ENCODE results near the gene FAM131B. TPM values are rescaled to one million over a fixed set of nuclear protein-coding genes. Genes with fewer than 3 reads are reported as not detected.
A peak's percentile ranks its signal among the peaks of the same experiment; 100 is the strongest.

FAM131B gene
- total RNA-seq, 1 donor from 2014 or later = 17.0 TPM

DNA sequence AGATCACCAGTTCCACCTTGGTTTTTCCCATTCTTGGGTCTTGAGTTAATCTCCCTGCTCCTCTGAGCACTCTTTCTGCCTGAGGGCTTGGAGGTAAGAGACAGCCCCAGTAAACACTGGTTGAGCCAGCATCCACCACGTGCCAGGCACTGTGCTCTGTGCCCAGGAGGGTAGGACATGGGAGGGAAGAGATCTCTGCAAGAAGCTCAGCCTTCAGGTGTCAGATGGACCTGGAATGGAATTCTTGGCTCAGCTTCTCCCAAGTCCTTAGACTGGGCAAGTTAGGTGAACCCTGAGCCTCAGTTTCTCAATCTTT is 21.1 kb upstream of the FAM131B start:
- Mint-ChIP-seq H3K27me3 (ENCODE audit: unreplicated experiment) (no peaks in the 10 kb centered on the region), H3K4me3 (ENCODE audit: unreplicated experiment) (no peak overlapping the region), H3K36me3 (ENCODE audit: unreplicated experiment) (peaks cover 11% of the 10 kb centered on the region), H3K9me3 (ENCODE audit: unreplicated experiment) (no peaks in the 10 kb centered on the region), H3K4me1 (ENCODE audit: unreplicated experiment) (peaks cover 20% of the 10 kb centered on the region), H3K27ac (ENCODE audit: unreplicated experiment) (no peak overlapping the region)
- TF ChIP-seq, protein P1, sequence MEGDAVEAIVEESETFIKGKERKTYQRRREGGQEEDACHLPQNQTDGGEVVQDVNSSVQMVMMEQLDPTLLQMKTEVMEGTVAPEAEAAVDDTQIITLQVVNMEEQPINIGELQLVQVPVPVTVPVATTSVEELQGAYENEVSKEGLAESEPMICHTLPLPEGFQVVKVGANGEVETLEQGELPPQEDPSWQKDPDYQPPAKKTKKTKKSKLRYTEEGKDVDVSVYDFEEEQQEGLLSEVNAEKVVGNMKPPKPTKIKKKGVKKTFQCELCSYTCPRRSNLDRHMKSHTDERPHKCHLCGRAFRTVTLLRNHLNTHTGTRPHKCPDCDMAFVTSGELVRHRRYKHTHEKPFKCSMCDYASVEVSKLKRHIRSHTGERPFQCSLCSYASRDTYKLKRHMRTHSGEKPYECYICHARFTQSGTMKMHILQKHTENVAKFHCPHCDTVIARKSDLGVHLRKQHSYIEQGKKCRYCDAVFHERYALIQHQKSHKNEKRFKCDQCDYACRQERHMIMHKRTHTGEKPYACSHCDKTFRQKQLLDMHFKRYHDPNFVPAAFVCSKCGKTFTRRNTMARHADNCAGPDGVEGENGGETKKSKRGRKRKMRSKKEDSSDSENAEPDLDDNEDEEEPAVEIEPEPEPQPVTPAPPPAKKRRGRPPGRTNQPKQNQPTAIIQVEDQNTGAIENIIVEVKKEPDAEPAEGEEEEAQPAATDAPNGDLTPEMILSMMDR (IDR thresholded peaks at IDR 0.05) = no peak
- no peak for DNase-seq (ENCODE audit: extremely low spot score, unreplicated experiment)

DNA sequence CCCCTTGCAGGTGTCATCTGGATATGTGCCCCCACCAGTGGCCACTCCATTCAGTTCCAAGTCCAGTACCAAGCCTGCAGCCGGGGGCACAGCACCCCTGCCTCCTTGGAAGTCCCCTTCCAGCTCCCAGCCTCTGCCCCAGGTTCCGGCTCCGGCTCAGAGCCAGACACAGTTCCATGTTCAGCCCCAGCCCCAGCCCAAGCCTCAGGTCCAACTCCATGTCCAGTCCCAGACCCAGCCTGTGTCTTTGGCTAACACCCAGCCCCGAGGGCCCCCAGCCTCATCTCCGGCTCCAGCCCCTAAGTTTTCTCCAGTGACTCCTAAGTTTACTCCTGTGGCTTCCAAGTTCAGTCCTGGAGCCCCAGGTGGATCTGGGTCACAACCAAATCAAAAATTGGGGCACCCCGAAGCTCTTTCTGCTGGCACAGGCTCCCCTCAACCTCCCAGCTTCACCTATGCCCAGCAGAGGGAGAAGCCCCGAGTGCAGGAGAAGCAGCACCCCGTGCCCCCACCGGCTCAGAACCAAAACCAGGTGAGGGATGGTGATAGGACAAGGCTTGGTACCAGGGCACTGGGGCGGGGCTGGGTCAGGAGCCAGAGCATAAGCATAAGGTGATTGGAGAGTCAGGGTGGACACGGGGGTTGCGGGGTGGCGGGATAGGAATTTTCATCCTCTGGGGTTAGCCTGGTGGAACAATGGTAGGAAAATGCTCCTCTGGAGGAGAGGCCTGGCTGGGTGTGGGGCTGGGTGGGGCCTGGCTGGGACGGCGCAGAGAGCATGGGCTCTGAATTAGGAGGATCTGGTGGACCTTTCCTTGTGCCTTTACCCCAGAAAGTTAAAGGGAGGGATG is 20.5 kb upstream of the FAM131B start:
- peak overlapping the region; percentile 67 for H3K27ac Mint-ChIP-seq (ENCODE audit: unreplicated experiment)
- TF ChIP-seq, protein P1 (IDR thresholded peaks at IDR 0.05) = no peak
- H3K36me3 Mint-ChIP-seq (ENCODE audit: unreplicated experiment) = peaks cover 10% of the 10 kb centered on the region
- no peaks in the 10 kb centered on the region for H3K27me3 Mint-ChIP-seq (ENCODE audit: unreplicated experiment)
- peaks cover 26% of the 10 kb centered on the region for H3K4me1 Mint-ChIP-seq (ENCODE audit: unreplicated experiment)
- H3K9me3 Mint-ChIP-seq (ENCODE audit: unreplicated experiment) = no peaks in the 10 kb centered on the region
- DNase-seq (ENCODE audit: extremely low spot score, unreplicated experiment) = no peak
- H3K4me3 Mint-ChIP-seq (ENCODE audit: unreplicated experiment) = no peak overlapping the region

DNA sequence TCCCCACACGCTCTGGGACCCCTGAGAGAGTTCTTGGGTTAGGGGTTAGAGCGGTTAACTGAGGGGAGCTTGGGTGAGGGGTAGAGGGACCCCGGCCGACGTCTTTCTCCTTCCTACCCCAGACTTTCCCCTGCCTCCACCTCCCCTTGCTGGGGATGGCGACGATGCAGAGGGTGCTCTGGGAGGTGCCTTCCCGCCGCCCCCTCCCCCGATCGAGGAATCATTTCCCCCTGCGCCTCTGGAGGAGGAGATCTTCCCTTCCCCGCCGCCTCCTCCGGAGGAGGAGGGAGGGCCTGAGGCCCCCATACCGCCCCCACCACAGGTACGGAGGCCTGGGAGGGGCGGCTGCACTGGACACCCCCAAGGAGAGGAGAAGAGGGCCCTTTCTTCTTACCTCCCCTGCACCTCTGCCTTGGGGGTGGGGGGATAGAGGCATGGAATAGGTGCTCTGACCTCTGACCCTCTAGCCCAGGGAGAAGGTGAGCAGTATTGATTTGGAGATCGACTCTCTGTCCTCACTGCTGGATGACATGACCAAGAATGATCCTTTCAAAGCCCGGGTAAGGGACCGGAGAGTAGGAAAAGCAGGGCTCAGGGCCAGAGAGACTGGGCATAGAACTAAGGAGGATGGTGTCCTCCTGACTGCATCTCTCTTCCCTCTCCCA is 19.7 kb upstream of the FAM131B start:
- Mint-ChIP-seq H3K27me3 (ENCODE audit: unreplicated experiment) (no peaks in the 10 kb centered on the region), H3K36me3 (ENCODE audit: unreplicated experiment) (peaks cover 5% of the 10 kb centered on the region), H3K27ac (ENCODE audit: unreplicated experiment) (peak overlapping the region; percentile 77), H3K4me1 (ENCODE audit: unreplicated experiment) (peaks cover 21% of the 10 kb centered on the region), H3K9me3 (ENCODE audit: unreplicated experiment) (no peaks in the 10 kb centered on the region), H3K4me3 (ENCODE audit: unreplicated experiment) (no peak overlapping the region)
- TF ChIP-seq, protein P1 (IDR thresholded peaks at IDR 0.05) = no peak
- no peak for DNase-seq (ENCODE audit: extremely low spot score, unreplicated experiment)

DNA sequence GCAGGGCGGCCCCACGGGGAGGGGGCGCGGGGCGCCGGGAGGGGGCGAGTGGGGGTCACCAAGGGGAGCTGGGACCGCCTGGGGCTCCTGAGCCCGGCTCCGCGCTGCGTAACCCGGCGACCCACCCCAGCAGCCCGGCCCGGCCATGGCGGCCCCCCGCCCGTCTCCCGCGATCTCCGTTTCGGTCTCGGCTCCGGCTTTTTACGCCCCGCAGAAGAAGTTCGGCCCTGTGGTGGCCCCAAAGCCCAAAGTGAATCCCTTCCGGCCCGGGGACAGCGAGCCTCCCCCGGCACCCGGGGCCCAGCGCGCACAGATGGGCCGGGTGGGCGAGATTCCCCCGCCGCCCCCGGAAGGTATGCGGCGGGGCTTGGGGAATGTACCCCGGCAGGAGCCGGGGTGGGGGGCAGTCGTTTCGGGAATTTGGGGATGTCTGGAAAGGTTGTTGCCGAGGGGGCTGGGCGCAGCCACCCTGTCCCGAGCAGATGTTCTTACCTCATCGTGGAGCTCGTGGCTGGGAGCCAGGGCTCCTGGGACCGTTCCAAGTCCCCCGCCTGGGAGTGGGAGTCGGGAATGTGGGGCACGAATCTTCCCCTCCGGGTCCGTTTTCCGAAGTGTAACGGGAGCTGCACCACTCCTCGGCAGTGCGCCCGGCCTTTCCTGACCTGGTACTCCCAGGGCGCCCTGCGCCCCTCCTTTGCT is 19.1 kb upstream of the FAM131B start:
- Mint-ChIP-seq H3K9me3 (ENCODE audit: unreplicated experiment) (no peaks in the 10 kb centered on the region), H3K4me3 (ENCODE audit: unreplicated experiment) (no peak overlapping the region), H3K36me3 (ENCODE audit: unreplicated experiment) (peaks cover 5% of the 10 kb centered on the region), H3K27me3 (ENCODE audit: unreplicated experiment) (no peaks in the 10 kb centered on the region), H3K4me1 (ENCODE audit: unreplicated experiment) (peaks cover 21% of the 10 kb centered on the region), H3K27ac (ENCODE audit: unreplicated experiment) (peak overlapping the region; percentile 77)
- peak; percentile 95 for DNase-seq (ENCODE audit: extremely low spot score, unreplicated experiment)
- TF ChIP-seq, protein P1 (IDR thresholded peaks at IDR 0.05) = no peak

Measured in osteocyte (in vitro differentiated cells).